Measurements from ENCODE around the gene CDS1.
"Not testable (repeated sequence)": the region's sequence is repeated elsewhere in the genome, so short reads cannot be mapped to it uniquely, and the experiment has no call there.

The CDS1 gene

DNA sequence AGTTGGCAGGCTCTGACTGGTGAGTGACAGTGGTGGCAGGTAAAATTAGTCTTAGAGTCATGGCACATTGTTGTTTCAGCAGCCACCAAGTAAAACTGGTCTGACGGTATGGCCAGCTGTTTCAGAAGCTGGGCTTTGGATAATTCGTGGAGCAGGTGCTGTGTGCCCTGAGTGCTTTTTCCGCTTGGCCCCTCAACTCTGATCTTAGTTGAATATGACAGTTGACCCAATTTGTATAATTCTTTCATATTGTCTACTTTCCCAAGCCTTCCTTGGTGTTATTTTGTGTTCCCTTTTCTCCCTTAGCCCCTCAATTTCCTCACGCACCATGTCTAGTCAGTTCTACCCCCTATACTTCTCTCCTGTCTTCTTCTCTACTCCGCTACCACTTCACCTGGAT is 32.0 kb downstream of the CDS1 start:
- no peak for DNase-seq

DNA sequence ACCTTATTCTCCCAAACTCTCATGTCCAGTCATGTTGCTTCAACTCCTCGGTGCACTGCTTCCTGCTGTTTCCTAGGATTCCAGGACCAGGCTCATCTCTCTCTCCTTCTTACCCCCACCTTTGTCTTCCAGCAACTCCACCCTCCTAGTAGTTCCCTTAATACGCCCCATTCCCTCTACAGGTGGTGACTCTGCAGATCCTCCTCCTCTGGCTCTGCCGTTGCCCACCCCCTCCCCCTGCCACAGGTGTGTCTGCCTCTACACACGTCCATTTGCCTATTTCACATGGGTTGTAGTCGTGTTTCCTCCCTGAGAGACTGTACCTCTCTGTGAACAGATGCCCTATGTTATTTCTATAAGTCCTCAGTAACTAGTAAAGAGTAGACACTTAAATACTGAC is 32.4 kb downstream of the CDS1 start:
- DNase-seq: no peak

DNA sequence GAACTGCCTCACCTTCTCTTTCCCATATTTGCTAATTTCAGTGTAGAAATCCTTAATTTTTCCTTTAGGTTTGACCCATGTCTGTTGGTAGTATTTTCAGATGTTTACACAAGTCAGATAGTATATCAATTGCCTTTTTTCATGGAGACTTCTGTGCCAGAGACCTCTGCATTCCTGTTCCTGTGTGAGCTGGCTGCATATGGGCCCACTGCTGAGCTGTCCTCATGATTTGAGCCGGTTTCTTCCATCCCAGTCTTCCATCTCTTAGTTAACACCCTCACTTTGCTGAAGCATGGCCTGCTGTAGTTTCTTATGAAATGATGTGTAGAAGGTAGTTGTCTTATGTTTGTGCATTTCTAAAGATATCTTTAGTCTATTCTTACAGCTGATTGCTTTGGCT is 40.0 kb downstream of the CDS1 start:
- DNase-seq: no peak

DNA sequence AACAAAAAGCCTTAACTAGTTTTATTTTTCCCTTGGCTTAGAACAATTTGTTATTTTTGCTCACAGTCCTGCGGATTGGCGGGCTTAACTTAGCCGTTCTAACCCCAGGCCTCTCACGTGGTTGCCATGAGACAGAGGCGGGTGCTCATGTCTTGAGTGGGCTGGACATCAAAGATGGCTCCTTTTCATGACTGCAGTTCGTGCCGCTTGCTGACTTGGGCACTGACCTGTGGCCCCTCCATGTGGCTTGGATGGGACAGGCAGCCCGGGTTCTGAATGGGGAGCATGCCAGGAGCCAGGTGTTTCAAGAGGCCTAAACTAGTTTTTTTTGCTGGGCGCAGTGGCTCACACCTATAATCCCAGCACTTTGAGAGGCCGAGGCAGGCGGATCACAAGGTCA is 40.7 kb downstream of the CDS1 start:
- no peak for DNase-seq

DNA sequence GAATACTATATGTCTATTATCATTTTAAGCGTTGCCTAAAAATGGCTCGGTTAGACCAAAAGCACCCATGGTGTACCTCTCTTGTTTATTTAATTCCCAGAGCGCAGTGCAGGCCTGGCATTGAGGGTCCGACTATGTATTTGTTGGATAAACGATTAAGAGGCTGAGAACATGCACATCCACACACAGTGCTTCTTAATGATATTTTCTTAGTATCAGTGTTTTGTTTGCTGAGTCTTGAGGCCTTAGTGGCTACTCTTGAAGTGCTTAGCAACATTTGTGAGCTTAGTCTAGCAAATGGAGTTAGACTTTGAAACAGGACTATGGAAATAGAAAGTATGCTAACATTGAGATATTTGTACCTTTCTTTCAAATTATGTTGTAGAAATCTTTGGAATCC is 43.7 kb downstream of the CDS1 start:
- no peak for DNase-seq

DNA sequence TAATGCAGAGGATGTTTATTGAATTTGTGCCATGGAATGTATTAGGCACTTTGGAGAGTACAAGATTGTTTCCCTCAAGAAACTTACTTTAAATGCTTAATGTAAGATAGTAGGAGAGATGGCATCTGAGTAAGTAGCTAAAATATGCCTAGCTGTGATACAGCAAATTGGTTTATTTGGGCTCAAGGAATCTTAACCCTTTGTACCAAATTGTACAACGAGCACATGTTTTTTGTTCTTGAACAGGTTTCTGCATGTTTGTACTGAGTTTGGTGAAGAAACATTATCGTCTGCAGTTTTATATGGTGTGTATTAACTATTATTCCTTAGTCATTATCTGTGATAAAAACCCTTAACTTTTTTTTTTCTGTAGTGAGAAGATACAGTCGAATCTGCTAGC is 48.6 kb downstream of the CDS1 start:
- DNase-seq: no peak

DNA sequence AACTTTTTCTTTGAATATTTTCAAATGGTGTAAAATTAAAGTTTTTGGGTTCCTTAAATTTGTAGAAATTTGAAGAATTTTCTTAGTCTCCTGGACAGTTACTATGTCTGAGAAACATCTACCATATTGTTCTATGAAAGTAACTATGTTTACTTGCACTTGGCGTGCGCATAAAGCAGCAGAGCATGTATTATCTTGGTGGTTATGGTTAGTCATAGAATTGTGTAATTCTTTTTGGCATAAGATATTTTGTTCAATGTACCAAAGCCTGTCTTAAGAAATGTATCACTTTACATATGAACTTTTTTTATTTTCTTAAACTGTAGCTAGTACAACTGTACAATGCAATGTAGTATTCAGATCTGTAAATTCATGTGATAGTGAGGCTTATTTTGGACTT is 49.2 kb downstream of the CDS1 start:
- DNase-seq: no peak

DNA sequence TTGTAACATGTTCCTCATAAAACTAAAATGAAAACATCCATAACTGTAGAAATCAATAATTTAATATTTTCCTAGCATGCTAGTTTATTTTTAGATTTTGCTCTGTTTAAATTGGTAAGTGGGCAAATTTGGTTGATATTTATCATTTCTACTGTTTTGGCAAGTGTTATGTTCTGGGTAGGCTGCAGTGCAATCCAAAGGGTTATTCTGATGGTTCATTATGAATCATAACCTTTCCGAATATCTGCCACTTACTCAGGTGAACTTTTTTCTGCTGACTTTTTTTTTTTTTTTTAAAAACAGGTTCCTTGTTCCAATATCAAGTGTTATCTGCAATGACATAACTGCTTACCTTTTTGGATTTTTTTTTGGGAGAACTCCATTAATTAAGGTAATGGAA is 52.0 kb downstream of the CDS1 start:
- no peak for DNase-seq

DNA sequence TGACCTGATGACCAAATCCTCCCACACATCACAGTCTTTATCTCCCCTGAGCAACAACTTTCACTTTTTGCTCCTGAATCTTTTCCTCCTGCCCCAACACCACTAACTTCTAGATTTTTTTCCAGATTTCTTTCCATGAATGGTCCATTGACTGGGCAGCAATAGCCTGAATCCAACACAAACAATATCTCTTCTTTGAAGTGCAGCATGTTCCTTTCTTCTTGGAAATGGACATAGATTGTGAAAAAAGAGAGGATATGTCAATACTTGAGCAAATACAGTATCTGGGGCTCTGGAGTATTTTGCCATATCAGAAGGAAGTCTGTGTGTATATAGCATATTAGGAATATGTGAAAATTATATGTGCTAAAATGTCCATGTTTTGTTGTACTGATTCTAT is 55.2 kb downstream of the CDS1 start:
- DNase-seq: no peak

DNA sequence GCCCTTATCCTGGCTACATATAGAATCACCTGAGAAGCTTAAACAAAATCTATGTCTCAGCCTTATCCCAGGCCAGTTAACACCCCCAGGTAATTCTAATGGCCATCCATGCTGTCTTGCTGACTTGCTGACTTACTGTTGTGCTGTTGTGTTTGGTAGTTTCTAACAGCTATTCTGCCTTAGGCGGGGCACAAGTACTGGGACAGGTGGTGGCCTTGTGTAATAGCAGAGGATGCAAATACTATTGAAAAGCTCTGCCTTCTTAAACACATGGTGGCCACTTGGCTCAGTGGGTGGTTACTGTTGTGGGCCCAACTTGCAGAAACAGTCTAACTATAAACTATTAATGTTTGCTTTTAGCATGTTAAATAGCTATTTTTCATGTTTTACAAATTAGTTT is 56.2 kb downstream of the CDS1 start:
- no peak for DNase-seq

DNA sequence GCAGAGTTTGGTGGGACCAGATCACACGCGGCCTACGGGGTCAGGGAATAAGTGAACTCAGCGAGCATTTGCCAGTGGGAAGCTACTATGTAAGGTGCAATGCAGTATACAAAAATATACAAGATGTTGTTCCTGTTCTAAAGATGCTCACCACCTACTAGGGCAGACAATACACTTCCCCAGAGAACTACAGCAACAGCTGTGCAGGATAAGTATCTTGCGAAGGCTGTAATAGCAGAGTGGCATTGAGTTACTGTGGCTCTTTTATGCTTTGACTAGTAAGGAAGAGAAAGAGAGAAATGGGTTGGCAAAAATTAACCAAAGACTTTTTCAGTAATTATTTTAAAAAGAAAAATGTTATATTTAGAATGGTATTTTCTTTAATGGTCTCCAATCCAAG is 61.2 kb downstream of the CDS1 start:
- no peak for DNase-seq

DNA sequence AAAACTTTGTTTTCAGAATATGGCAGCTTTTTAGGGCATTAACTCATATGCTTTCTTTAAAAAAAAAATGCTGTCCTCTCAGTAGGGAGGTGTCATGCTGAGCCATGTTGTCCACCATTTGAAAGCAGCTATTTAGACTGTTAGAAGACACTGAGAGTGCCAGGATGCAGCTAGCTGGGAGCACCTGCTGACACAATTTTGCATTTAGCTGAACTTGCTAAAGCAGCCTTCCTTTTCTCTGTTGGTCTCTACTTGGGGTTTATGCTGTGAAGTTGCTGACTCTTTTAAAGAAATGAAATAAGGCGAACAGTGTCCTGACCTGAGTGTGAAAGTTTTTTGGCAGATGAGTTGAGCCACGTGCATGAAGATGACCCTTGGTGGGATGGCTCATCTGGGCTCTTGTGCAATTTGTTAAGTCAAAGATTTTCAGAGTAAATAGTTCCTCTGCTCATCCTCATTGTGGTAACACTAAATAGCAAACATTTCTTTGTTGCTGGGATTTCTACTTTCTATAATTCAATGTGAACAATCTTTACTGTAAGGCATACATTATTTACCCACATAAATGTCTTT is 64.5 kb downstream of the CDS1 start:
- no peak for DNase-seq

DNA sequence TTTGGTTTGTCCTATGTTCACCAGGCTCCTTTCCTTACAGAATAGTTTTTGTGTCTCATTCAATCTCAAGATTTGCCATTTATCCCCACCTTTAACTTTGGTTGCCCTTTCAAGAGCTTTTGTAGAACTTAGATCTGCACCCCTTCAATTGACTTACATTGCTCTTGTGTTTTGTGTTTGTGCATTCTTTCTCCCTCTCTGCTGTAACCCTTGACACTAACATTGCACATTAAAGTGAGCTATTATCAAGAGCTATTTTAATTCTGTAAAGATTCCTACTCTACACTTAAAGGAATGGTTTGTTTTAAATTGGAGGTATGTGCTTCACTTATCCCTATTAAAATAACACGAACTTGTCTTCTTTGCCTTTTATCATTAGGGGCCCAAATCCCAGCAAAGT is 65.3 kb downstream of the CDS1 start:
- DNase-seq: no peak

DNA sequence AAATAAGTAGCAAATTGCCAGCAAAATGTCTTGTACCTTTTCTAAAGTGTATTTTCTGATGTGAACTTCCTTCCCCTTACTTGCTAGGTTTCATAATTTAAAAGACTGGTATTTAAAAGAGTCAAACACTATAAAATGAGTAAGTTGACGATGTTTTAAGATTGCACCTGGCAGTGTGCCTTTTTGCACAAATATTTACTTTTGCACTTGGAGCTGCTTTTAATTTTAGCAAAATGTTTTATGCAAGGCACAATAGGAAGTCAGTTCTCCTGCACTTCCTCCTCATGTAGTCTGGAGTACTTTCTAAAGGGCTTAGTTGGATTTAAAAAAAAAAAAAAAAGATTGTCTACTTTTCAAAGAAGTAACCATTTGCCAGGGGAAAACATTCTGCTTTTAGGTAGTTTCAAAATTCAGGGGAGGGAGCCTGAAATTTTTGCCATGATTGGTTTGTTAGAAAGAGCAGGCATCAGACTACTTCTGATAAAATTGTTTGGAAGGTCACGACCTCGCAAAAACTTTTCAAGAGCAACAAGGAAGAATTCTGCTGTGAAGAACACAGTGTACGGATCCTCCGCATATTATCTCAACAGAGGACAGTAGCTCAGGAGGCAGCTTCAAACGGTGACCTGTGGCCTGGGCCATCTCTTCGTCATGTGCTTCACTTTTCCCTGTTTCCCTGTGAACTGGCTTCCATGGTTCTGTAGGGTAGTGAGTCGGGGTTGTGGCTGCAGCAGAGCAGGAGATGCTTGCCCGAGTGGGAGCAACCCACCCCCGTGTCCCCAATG is 66.1 kb downstream of the CDS1 start:
- peak; percentile 1 for DNase-seq

DNA sequence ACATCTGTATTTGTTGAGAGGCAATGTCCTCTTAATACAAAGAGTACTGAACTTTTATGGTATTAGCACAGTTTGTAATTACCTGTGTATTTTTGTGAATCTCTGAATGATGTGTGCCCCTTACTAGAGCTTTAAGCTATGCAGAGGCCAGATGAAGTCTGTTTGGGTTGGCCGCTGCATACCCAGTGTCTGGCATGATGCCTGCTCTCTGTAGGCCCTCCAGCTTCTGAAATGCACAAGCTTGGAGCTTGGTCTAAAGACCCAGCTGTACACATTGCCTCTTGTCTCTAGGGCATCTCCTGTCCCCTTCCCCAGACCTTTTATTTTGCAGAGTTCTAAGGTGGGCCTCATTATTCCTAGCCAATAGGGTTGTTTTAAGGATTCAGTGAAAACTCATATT is 68.6 kb downstream of the CDS1 start:
- DNase-seq: no peak

DNA sequence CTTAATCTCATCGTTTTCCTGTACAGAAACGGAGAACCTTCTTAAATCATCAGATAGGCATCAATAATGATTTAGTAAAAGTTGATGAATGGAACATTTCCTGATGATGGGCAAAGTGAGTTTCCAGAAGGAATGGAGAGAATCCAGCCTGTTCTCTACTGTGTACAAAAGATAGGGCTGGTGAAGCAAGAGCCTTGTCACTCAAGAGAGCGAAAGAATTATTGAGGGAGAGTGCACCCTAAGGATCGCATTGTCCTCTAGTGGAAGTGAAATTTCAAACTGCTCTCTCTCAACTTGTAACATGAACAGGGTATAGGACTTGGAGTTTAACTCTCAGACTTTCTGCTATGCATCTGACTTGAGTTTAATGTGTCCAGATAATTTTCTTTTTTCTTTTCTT is 69.6 kb downstream of the CDS1 start:
- no peak for DNase-seq

DNA sequence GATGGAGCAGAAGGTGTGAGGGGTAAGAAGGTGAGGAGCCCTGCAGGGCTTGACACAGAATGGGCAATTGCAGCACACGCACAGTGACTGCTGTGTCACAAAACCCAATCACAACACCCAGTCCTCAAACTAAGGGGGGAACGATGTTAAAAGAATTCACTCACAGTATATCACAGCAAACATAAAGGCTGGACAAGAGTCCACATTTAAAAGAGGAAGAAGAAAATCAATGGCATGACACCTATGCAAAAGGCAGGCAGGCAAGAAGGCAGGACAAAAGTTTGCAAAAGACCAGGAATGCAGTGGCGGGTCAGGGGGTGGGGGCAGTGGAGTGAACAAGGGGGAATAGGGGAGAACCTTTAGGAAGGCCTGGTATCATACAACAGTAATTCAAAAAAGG is 77.7 kb downstream of the CDS1 start:
- DNase-seq: no peak

DNA sequence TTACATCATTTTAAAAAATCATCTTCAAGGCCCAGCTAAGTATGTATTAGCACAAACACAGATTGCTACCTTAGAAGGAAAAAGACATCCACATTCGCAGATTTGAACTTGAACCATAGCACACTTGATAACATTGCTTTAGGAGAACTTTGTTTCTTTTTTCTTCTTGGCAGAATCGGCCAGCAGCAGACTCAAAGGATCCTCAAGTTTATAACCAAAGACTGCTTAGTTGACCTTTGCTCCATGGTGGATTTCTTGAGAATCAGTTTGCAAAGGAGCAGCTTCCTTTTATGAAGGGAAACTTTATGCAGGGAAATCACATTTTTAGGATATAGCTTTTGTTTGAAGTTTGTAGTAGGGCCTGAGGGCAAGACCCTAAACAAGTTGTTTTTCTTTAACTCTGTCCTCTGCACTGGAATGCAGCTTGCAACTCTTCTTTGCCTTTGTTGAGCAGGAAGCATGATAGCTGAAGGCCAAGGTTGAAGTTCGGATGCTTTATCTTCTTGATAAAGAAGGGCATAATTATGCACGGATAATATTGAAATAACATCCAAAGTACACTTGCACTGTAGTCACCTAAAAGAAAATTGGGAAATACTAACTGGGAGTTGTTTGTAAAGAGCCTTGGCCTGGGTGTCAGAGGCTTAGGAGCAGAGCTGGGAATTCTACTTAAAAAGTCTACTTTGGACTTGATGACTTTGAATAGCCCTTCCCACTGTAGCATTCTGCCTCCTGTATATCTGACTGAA is 78.4 kb downstream of the CDS1 start:
- no peak for DNase-seq

DNA sequence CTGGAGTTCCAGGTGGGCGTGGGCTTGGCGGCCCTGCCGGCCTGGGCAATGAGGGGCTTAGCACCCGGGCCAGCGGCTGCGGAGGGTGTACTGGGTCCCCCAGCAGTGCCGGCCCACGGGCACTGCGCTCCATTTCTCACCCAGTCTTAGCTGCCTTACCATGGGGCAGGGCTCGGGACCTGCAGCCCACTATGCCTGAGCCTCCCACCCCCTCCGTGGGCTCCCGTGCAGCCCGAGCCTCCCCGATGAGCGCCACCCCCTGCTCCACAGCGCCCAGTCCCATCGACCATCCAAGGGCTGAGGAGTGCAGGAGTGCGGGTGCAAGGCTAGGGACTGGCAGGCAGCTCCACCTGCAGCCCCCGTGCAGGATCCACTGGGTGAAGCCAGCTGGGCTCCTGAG is 81.8 kb downstream of the CDS1 start:
- not testable (repeated sequence) for DNase-seq

DNA sequence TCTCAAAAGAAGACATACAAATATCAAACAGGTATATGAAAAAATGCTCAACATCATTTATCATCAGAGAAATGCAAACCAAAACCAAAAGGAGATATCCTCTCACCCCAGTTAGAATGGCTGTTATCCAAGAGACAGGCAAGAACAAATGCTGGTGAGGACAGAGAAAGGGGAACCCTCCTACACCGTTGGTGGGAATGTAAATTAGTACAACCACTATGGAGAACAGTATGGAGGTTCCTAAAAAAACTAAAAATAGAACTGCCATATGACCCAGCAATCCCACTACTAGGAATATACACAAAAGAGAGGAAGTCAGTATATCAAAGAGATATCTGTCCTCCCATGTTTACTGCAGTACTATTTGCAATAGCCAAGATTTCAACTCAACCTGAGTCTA is 83.5 kb downstream of the CDS1 start:
- peak; percentile 57 for DNase-seq

DNA sequence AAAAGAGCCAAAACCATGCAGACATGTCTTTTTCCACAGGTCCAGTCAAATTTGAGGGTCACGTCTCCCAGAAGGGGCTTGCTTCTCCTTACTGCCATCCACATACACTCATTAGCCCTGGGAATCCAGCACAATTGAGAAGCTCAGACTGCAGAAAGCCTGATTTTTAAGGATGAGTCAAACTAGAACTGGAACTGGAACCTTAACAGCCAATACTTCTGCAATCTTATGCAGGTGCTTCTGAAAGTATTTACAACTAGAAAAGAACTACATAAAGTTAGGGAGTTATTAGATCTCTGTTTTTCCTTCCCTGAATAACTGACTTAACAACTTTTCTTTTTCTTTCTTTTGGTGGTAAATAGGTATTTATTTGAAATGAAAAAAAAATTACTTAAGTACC is 86.3 kb downstream of the CDS1 start:
- DNase-seq: no peak

DNA sequence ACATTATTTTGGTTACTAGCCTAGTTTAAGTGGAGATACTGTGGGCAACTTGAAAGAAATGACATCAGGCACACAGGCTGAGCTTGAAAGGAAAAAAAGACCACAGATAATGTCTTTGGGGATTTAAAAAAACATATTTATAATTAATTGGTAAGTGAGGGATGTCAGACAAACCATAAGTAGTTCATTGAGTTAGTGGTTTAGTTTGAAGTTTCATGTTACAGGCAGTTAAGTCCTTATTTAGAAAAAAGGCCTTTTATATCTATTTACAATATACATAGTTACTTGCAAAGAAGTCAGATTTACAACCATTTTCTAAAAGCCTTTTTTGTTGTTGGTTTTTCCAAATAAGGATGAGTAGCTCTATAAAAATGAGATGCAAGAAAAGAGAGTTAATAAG is 89.2 kb downstream of the CDS1 start:
- no peak for DNase-seq

DNA sequence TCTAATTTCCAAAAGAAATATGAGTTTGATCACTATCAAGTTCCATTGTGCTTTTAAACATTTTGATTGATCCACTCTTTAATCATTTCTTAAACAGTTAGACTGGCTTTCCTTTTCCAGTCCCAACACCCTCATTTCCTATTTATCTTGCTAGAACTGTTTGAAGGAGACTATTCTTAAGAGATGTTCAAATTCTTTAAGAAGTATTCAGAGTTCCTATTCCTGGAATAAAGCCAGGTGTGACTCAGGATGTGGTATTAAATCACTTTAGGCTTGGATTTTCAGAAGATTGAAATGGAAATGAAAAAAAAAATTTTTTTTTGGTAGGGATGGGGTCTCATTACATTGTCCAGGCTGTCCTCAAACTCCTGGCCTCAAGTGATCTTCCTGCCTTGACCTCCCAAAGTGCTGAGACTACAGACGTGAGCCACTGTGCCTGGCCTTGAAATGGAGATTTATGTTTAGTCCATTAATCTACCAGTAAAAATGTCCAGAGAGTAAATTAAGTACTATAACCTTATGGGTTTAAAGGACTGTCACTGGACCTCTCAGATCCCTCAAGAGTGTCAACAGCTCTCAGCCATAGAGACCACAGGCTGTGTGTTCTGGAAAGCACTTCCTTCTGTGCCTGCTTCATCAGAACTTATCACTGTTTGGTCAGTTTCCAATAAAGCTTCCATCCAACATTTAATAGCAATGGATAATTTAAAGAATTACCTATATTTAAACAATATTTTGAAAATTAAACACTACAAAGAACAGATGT is 90.7 kb downstream of the CDS1 start:
- DNase-seq: no peak

DNA sequence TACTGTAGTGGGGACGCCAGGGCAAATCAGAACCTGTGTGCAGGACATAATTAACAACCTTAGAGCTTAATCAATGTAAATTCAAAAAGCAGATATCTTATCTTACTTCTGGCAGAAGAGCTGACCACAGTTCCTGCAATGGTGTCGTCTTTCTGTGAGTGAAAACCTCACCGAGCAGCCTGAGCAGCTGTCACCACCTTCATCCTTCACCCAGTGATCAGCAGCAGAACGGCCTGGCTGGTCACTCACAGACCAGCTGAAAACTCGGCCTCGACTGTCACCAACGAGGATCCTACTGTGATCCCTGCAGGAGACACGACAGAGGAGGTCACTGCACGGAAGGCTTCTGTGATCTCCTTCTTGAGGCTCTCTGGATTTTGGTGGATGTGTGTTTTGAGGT is 94.2 kb downstream of the CDS1 start:
- no peak for DNase-seq

All from inflammatory macrophage treated with lipopolysaccharide for 4 hours (primary cell).